Thyroid gland (tissue), 4 donors: ENCODE measurements around the gene IFNA14. TPM values are rescaled to one million over a fixed set of nuclear protein-coding genes. Genes with fewer than 3 reads are reported as not detected.

Experiments used
- DNase-seq, 2 donors: peaks; one replicate each; pipeline ENCODE4 v3.0.0-alpha.2; 2019
- H3K27ac ChIP-seq, 3 donors: fragments of 200-600 bp; sonication (generic); 1 replicate in 2 of 3; 2 replicates in 1 of 3; pipeline ENCODE4 v1.5.1; 2016 to 2019; ENCODE audit warnings: mild to moderate bottlenecking in 1 of 3, moderate library complexity in 1 of 3
- H3K27me3 ChIP-seq: fragments of 200-600 bp; sonication (generic); one replicate; pipeline ENCODE4 v1.5.1; 2019
- H3K36me3 ChIP-seq, 2 donors: fragments of 200-600 bp; sonication (generic); one replicate each; pipeline ENCODE4 v1.5.1; 2016 to 2019
- H3K4me1 ChIP-seq, 2 donors: fragments of 200-600 bp; sonication (generic); one replicate each; pipeline ENCODE4 v1.5.1; 2017 to 2019
- H3K4me3 ChIP-seq, 3 donors: fragments of 200-600 bp; sonication (generic); replicated peaks in 1 of 3; 1 replicate in 2 of 3; 2 replicates in 1 of 3; pipeline ENCODE4 v1.5.1; 2016; ENCODE audit warnings: mild to moderate bottlenecking in 1 of 3
- H3K9me3 ChIP-seq: fragments of 200-600 bp; sonication (generic); one replicate; pipeline ENCODE4 v1.5.1; 2017
- POLR2A ChIP-seq, 2 donors: fragments of 450-650 bp; IDR thresholded peaks; one replicate each; pipeline ENCODE4 v1.6.1; 2017; ENCODE audit warnings: antibody characterized with exemption in 2 of 2, mild to moderate bottlenecking in 2 of 2, moderate library complexity in 1 of 2
- WGBS, 2 donors: methylation state at CpG; one replicate each; pipeline ENCODE4 v1.1.5; 2017; 5-methylcytosine and 5-hydroxymethylcytosine counted together
- intact Hi-C: fragments of 100-400 bp; cut with DNase I; formaldehyde crosslinking; loops from one replicate; pipeline ENCODE4 v1.15.1; 2023
- total RNA-seq, 4 donors: library from RNA; depleted of rRNA; stranded (reverse); fragments of >200 nt; gene quantifications; one replicate each; pipeline ENCODE4 v1.2.3, GENCODE V29; 2016
- TF ChIP-seq, protein P1 (sequence below), 6 experiments: fragments of 200-600 bp in 3 of 6; fragments of 450-650 bp in 3 of 6; sonication (generic) in 3 of 6; IDR thresholded peaks; one replicate each; pipeline ENCODE4 v1.5.1; 2016 to 2019; ENCODE audit warnings: antibody characterized with exemption in 6 of 6, mild to moderate bottlenecking in 2 of 6, inconsistent platforms in 1 of 6, moderate library complexity in 1 of 6

Gene IFNA14
- total RNA-seq, 4 donors from 2014 or later = not detected

DNA sequence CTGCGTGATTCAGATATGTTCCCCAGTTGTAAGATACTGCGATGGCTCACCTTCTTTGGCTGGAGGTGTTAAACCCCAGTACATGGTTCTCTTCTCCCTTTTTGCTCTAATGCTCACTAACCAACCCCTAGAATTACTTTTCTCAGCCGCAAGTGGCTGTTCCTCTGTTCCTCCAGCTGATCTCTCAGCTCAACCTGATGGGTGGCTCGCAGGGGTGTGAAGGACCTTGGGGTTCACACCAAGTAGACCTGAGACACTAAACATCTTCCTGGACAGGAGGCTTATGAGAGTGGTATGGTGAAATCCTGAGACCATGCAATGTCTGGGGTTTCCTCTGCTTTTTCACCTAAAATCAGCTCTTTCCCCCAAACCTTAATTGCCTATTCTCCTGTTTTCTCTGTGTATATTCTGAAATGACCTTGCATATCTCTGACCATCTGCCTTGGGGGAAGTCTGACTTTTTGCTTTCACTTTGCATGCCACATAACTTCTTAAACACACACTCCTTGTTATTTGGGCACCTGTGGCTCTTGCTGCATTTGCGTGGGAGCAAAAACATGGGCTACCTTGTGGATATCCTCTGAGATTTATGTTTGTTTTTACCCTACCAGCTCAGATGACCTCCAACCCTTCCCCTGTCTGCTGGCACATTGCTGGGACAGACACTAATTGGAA is 15.9 kb upstream of the IFNA14 start:
- no peak for DNase-seq
- no peaks in the 10 kb centered on the region for H3K4me1 ChIP-seq
- no peak overlapping the region for H3K4me3 ChIP-seq
- WGBS, 2 donors = 73 to 94% methylated on average over 5 of the region's 5 CpGs
- no peaks in the 10 kb centered on the region for H3K27me3 ChIP-seq
- no peak overlapping the region for H3K27ac ChIP-seq
- intact Hi-C loops = loop anchor here (10.0 kb wide), 2 partner anchors 59 to 139 kb away; no protein-coding TSS in a partner anchor
- H3K36me3 ChIP-seq = no peaks in the 10 kb centered on the region
- TF ChIP-seq, protein P1, sequence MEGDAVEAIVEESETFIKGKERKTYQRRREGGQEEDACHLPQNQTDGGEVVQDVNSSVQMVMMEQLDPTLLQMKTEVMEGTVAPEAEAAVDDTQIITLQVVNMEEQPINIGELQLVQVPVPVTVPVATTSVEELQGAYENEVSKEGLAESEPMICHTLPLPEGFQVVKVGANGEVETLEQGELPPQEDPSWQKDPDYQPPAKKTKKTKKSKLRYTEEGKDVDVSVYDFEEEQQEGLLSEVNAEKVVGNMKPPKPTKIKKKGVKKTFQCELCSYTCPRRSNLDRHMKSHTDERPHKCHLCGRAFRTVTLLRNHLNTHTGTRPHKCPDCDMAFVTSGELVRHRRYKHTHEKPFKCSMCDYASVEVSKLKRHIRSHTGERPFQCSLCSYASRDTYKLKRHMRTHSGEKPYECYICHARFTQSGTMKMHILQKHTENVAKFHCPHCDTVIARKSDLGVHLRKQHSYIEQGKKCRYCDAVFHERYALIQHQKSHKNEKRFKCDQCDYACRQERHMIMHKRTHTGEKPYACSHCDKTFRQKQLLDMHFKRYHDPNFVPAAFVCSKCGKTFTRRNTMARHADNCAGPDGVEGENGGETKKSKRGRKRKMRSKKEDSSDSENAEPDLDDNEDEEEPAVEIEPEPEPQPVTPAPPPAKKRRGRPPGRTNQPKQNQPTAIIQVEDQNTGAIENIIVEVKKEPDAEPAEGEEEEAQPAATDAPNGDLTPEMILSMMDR (IDR thresholded peaks at IDR 0.05) = no peak
- no peak for TF ChIP-seq POLR2A (IDR thresholded peaks at IDR 0.05)
- H3K9me3 ChIP-seq = no peaks in the 10 kb centered on the region

DNA sequence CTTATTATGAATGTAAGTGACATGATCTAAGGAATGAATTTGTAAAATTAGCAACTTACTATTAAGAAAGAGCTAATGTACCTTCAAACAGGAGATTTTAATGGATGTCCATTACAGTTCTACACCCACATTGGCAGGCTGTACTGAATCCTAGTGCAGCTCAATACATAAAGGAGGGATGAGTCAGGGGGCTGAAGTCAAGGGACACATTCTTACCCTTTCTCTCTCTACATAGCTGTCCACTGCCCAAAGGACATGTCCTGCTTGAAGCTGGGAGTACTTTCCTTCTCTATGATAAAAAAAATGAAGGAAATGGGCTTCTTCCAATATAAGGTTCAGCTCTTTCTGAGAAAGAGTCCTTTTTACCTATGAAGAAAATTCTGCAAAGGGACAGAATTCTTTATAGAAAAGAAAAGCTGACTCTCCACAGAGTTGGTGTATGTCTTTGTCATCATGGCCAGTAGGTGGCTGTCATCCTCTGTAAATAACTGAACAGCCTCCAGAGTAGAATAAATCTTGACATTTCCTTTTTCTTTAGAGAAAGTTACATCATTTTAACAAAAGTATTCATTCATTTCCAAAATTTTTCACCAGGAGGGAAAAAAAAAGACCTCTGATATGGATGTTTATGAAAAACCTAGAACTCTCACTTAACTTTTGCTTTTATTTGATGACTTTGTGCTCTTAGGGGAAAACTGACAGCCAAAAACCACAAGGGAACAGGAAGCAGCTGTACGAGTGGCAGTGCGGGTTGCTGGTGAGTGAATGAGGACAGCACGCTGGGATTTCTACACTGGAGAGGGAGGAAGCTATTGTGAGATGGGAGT is 13.1 kb upstream of the IFNA14 start:
- Histone ChIP-seq H3K4me1 (no peaks in the 10 kb centered on the region), H3K9me3 (no peaks in the 10 kb centered on the region), H3K27me3 (no peaks in the 10 kb centered on the region), H3K27ac (no peak overlapping the region), H3K36me3 (no peaks in the 10 kb centered on the region), H3K4me3 (no peak overlapping the region)
- DNase-seq = peak; percentile 26 to 27
- intact Hi-C loops = loop anchor here (10.0 kb wide), 2 partner anchors 62 to 142 kb away; no protein-coding TSS in a partner anchor
- TF ChIP-seq, protein P1 (IDR thresholded peaks at IDR 0.05) = peak in 5 of 6 experiments; percentile 27 to 75 (median 62)
- no peak for TF ChIP-seq POLR2A (IDR thresholded peaks at IDR 0.05)
- WGBS, 2 donors = 3 to 4% methylated on average over 3 of the region's 3 CpGs

DNA sequence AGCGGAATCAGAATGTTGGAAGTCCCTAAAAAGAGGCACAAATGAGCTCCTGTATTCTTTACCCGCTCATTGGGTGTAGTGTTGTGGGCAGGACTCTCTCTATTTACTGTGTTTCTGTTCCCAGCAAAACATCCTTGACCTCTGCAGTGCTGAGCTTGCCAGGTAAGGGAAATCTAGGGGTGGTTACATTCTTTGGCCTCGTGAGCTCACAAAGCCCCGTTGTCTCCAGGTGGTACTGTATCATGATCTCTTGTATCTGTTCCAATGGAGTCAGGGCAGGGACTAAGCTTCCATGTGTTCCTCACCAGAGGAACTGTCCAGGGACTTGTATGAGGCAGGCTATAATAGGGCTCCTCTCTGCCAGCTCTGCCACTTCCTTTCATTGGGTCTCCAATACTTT is 11.8 kb upstream of the IFNA14 start:
- WGBS, 2 donors = 73 to 83% methylated on average over 4 of the region's 4 CpGs
- no peak for DNase-seq
- no peak overlapping the region for H3K27ac ChIP-seq
- no peak overlapping the region for H3K4me3 ChIP-seq
- H3K4me1 ChIP-seq = no peaks in the 10 kb centered on the region
- no peaks in the 10 kb centered on the region for H3K36me3 ChIP-seq
- H3K27me3 ChIP-seq = no peaks in the 10 kb centered on the region
- TF ChIP-seq, protein P1 (IDR thresholded peaks at IDR 0.05) = no peak
- no peak for TF ChIP-seq POLR2A (IDR thresholded peaks at IDR 0.05)
- intact Hi-C loops = loop anchor here (10.0 kb wide), 2 partner anchors 63 to 143 kb away; no protein-coding TSS in a partner anchor
- H3K9me3 ChIP-seq = no peaks in the 10 kb centered on the region

DNA sequence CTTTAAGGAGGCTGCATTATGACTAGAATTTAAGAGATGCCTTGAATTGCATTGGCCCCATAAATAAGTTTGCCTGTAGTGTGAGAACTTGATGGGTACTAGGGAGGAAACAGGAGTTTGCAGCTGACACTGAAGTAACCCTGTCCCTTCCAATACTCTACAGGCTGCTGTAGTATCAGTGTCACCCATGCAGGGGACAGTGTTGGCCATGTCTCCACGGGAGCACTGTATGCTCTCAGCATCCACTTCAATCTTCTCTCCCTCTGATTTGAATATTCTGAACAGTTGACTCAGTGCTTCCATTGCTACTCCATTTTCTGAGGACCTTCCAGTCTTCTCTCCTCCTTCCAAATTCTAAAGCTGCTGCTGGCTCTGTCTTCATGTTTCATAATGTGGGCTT is 11.4 kb upstream of the IFNA14 start:
- intact Hi-C loops = loop anchor here (10.0 kb wide), 2 partner anchors 64 to 144 kb away; no protein-coding TSS in a partner anchor

More for the DNA sequence above, 11.4 kb upstream of the IFNA14 start:
- no peaks in the 10 kb centered on the region for H3K36me3 ChIP-seq
- TF ChIP-seq, protein P1 (IDR thresholded peaks at IDR 0.05) = no peak
- TF ChIP-seq POLR2A (IDR thresholded peaks at IDR 0.05) = no peak
- H3K4me1 ChIP-seq = no peaks in the 10 kb centered on the region
- no peaks in the 10 kb centered on the region for H3K9me3 ChIP-seq
- no peak overlapping the region for H3K27ac ChIP-seq
- H3K27me3 ChIP-seq = no peaks in the 10 kb centered on the region
- no peak overlapping the region for H3K4me3 ChIP-seq
- WGBS, 2 donors = 26 to 33% methylated on average over 1 of the region's 1 CpG
- DNase-seq = no peak
